Smooth muscle cell (in vitro differentiated cells): Measurements from ENCODE around the gene EIF3L. TPM values are rescaled to one million over a fixed set of nuclear protein-coding genes. Genes with fewer than 3 reads are reported as not detected.
A peak's percentile ranks its signal among the peaks of the same experiment; 100 is the strongest.

Experiments
- DNase-seq: peaks from one replicate; lab custom pipeline; 2025; ENCODE audit not compliant: unreplicated experiment; lab: John Stamatoyannopoulos, UW
- H2AFZ ChIP-seq: fragments of 200-600 bp; sonication (generic); 2 replicates; pipeline ENCODE4 v1.6.0; 2016; ENCODE audit warnings: antibody characterized with exemption, low read depth, mild to moderate bottlenecking
- H3F3A ChIP-seq: fragments of 200-600 bp; sonication (generic); 2 replicates; pipeline ENCODE4 v1.6.0; 2017; ENCODE audit warnings: antibody characterized with exemption, low read depth
- H3K27ac ChIP-seq: fragments of 200-600 bp; sonication (generic); 2 replicates; pipeline ENCODE4 v1.5.1; 2016; ENCODE audit warnings: low read depth, mild to moderate bottlenecking
- H3K27me3 ChIP-seq: fragments of 200-600 bp; sonication (generic); 2 replicates; pipeline ENCODE4 v1.6.1; 2016; ENCODE audit warnings: low read depth, mild to moderate bottlenecking
- H3K36me3 ChIP-seq: fragments of 200-600 bp; sonication (generic); 2 replicates; pipeline ENCODE4 v1.5.1; 2016; ENCODE audit warnings: low read depth
- H3K4me1 ChIP-seq: fragments of 200-600 bp; sonication (generic); 2 replicates; pipeline ENCODE4 v1.5.1; 2016; ENCODE audit warnings: low read depth
- H3K4me2 ChIP-seq: fragments of 200-600 bp; sonication (generic); 2 replicates; pipeline ENCODE4 v1.6.0; 2016; ENCODE audit warnings: mild to moderate bottlenecking
- H3K4me3 ChIP-seq: fragments of 200-600 bp; sonication (generic); 2 replicates; pipeline ENCODE4 v1.5.1; 2016; ENCODE audit warnings: mild to moderate bottlenecking
- H3K79me2 ChIP-seq: fragments of 200-600 bp; sonication (generic); 2 replicates; pipeline ENCODE4 v1.6.0; 2016; ENCODE audit warnings: low read depth, mild to moderate bottlenecking
- H3K9ac ChIP-seq: fragments of 200-600 bp; sonication (generic); 2 replicates; pipeline ENCODE4 v1.6.0; 2016; ENCODE audit warnings: low read depth
- H3K9me3 ChIP-seq: fragments of 200-600 bp; sonication (generic); replicated peaks from 2 replicates; pipeline ENCODE4 v1.5.1; 2016; ENCODE audit warnings: low read depth
- H4K20me1 ChIP-seq: fragments of 200-600 bp; sonication (generic); 2 replicates; pipeline ENCODE4 v1.6.0; 2016; ENCODE audit warnings: low read depth
- WGBS: methylation state at CpG from one replicate; pipeline ENCODE4 v1.1.7; 2016; ENCODE audit warnings: low lambda C conversion rate; 5-methylcytosine and 5-hydroxymethylcytosine counted together
- polyA plus RNA-seq: library from polyadenylated mRNA; unstranded; fragments of >200 nt; fragmentation: Nextera tagmentation; extraction: Ambion mirVana; gene quantifications from 2 replicates; pipeline ENCODE4 v1.2.1, GENCODE V29; 2016
- total RNA-seq: library from RNA; depleted of rRNA; stranded (reverse); fragments of >200 nt; gene quantifications from 2 replicates; pipeline ENCODE4 v1.2.3, GENCODE V29; 2014
- TF ChIP-seq, protein P1 (sequence below): fragments of 200-600 bp; sonication (generic); IDR thresholded peaks from 2 replicates; pipeline ENCODE4 v1.5.1; 2017; ENCODE audit warnings: borderline replicate concordance, mild to moderate bottlenecking, antibody characterized with exemption; ENCODE audit not compliant: insufficient read depth, poor library complexity, severe bottlenecking

The EIF3L gene
- total and polyA plus RNA-seq, 2 experiments from 2014 or later: 182 to 274 TPM

DNA sequence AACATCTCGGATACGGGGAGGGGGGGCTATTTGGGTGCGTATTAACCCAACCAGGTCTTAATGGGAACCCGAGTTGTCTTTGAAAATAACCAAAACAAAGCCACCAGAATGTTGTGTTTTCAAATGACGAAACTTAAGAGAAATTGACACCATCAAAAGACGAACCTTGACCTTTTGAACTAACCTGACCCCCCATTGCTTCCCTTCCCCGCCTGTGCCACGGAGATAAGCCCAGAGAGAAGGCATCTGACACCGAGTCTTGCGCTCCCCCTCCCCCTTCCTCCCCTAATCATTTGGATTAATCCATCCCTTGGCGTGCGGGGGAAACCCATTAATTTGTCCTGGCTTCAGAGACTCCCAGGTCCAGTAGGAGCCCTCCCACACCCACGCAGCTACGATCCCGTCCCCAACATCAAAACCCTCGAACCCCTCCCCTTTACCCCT, 46.0 kb upstream of the EIF3L start:
- Histone ChIP-seq H3K27ac (no peak overlapping the region), H3K9me3 (no peaks in the 10 kb centered on the region), H3K9ac (no peak overlapping the region), H4K20me1 (peaks cover 28% of the 10 kb centered on the region), H3F3A (peaks cover 9% of the 10 kb centered on the region), H3K79me2 (peaks cover 13% of the 10 kb centered on the region), H3K4me3 (peak overlapping the region; percentile 83), H3K27me3 (no peaks in the 10 kb centered on the region), H3K4me1 (peaks cover 29% of the 10 kb centered on the region), H3K36me3 (no peaks in the 10 kb centered on the region), H2AFZ (peak overlapping the region; percentile 85), H3K4me2 (peak overlapping the region; percentile 100)
- DNase-seq: no peak
- WGBS: 5% methylated on average over 16 of the region's 16 CpGs
- TF ChIP-seq, protein P1, sequence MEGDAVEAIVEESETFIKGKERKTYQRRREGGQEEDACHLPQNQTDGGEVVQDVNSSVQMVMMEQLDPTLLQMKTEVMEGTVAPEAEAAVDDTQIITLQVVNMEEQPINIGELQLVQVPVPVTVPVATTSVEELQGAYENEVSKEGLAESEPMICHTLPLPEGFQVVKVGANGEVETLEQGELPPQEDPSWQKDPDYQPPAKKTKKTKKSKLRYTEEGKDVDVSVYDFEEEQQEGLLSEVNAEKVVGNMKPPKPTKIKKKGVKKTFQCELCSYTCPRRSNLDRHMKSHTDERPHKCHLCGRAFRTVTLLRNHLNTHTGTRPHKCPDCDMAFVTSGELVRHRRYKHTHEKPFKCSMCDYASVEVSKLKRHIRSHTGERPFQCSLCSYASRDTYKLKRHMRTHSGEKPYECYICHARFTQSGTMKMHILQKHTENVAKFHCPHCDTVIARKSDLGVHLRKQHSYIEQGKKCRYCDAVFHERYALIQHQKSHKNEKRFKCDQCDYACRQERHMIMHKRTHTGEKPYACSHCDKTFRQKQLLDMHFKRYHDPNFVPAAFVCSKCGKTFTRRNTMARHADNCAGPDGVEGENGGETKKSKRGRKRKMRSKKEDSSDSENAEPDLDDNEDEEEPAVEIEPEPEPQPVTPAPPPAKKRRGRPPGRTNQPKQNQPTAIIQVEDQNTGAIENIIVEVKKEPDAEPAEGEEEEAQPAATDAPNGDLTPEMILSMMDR: no peak

DNA sequence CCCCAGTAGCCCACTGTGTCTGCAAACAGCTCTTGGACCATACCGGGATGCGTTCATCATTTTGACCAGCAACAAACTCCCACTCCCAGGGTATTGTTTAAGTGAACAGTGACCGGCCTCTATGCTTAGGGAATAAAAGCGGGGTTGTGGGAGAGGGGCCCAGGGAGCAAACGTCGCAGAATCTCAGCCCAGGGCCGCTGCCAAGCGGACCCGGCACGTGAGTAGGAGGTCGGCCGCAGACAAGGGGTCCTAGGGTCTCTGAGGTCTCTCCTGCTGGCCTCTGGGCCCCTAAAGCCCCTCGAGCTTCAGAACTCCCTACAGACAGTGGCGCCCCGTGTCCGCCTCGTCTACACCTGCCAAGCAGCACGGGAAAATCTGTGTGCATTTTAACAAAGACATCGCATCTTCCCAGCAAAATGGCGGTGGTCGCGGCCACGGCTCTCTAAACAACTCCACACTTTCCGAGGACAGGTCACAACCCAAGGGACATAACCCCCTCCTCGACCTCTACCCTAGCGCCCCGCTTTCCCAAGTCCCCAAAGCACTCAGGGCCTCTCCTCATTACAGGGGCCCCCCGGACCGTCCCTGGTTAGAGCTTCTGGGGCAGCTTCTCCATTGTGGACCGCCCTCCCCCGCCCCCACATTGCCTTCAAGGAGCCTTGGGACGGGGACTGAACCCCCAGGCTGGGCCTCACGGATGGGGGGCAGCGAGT, 45.4 kb upstream of the EIF3L start:
- Histone ChIP-seq H3K27me3 (no peaks in the 10 kb centered on the region), H3K4me2 (peak overlapping the region; percentile 100), H3K79me2 (peaks cover 13% of the 10 kb centered on the region), H3K4me1 (peaks cover 32% of the 10 kb centered on the region), H3K36me3 (no peaks in the 10 kb centered on the region), H2AFZ (peak overlapping the region; percentile 85), H3K9me3 (no peaks in the 10 kb centered on the region), H3K9ac (peak overlapping the region; percentile 87), H3F3A (peaks cover 10% of the 10 kb centered on the region), H3K27ac (no peak overlapping the region), H4K20me1 (peaks cover 34% of the 10 kb centered on the region), H3K4me3 (peak overlapping the region; percentile 83)
- TF ChIP-seq, protein P1: no peak
- 20% methylated on average over 33 of the region's 34 CpGs for WGBS
- no peak for DNase-seq

DNA sequence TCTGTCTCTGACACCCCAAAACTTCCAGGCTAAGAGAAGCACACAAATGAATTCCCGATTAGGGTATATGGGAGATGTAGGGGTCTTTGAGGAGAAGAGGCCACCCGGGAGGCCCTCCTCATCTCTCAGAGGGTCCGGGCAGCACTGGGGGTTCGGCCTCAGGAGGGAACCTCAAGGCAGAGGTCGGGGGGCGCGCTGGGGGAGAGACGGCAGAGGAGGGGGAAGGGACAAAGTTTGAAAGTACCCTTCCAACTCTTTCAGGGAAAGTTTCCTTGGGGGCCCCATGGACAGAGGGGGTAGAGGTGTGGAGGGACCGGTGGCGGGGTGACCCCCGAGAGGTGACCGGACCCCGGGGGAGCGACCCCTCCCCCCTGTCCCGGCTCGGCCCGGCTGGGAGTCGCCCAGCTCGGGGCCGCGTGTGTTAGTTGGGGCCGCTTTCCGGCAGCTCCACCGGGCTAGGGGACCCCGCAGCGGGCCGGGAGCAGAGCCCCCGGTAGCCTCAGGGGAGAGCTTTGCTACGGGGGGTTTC, 44.8 kb upstream of the EIF3L start:
- Histone ChIP-seq H3K27me3 (no peaks in the 10 kb centered on the region), H3K4me2 (peak overlapping the region; percentile 100), H3K79me2 (peaks cover 13% of the 10 kb centered on the region), H3K36me3 (no peaks in the 10 kb centered on the region), H3K9ac (peak overlapping the region; percentile 87), H3K4me3 (peak overlapping the region; percentile 83), H3K27ac (peak overlapping the region; percentile 40), H2AFZ (peak overlapping the region; percentile 85), H3K4me1 (peaks cover 32% of the 10 kb centered on the region), H3F3A (peaks cover 12% of the 10 kb centered on the region), H3K9me3 (no peaks in the 10 kb centered on the region), H4K20me1 (peaks cover 40% of the 10 kb centered on the region)
- TF ChIP-seq, protein P1: no peak
- DNase-seq: no peak
- WGBS: 9% methylated on average over 12 of the region's 29 CpGs
